ENCODE data around the gene CDNF.

DNA sequence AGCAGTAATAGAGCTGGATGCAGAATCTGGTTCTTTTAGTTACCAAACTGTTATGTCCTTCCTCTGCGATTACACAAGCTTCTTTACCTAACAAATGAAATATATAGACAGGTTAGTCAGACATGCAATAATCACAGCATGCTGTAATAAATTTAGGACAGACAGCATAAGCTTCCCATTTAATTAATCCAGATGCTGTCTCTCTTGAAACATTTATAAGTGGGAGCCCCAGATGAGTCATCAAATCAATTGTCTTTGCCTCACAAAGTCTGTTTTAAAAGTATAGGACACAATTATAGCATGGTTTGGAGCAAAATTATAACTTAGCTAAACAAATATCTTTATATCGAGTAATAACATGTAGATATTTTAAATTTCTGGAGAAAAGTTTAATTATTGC, 1.6 kb downstream of the CDNF start:
- TF ChIP-seq RAD21 (IDR thresholded peaks at IDR 0.05) = no peak
- TF ChIP-seq, protein P1, sequence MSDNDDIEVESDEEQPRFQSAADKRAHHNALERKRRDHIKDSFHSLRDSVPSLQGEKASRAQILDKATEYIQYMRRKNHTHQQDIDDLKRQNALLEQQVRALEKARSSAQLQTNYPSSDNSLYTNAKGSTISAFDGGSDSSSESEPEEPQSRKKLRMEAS (IDR thresholded peaks at IDR 0.05) = no peak
- no peak for TF ChIP-seq YY1 (IDR thresholded peaks at IDR 0.05)
- TF ChIP-seq, protein P2, sequence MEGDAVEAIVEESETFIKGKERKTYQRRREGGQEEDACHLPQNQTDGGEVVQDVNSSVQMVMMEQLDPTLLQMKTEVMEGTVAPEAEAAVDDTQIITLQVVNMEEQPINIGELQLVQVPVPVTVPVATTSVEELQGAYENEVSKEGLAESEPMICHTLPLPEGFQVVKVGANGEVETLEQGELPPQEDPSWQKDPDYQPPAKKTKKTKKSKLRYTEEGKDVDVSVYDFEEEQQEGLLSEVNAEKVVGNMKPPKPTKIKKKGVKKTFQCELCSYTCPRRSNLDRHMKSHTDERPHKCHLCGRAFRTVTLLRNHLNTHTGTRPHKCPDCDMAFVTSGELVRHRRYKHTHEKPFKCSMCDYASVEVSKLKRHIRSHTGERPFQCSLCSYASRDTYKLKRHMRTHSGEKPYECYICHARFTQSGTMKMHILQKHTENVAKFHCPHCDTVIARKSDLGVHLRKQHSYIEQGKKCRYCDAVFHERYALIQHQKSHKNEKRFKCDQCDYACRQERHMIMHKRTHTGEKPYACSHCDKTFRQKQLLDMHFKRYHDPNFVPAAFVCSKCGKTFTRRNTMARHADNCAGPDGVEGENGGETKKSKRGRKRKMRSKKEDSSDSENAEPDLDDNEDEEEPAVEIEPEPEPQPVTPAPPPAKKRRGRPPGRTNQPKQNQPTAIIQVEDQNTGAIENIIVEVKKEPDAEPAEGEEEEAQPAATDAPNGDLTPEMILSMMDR (IDR thresholded peaks at IDR 0.05; ENCODE audit: low read depth, low read length, missing input control) = no peak
- TF ChIP-seq, protein P3, sequence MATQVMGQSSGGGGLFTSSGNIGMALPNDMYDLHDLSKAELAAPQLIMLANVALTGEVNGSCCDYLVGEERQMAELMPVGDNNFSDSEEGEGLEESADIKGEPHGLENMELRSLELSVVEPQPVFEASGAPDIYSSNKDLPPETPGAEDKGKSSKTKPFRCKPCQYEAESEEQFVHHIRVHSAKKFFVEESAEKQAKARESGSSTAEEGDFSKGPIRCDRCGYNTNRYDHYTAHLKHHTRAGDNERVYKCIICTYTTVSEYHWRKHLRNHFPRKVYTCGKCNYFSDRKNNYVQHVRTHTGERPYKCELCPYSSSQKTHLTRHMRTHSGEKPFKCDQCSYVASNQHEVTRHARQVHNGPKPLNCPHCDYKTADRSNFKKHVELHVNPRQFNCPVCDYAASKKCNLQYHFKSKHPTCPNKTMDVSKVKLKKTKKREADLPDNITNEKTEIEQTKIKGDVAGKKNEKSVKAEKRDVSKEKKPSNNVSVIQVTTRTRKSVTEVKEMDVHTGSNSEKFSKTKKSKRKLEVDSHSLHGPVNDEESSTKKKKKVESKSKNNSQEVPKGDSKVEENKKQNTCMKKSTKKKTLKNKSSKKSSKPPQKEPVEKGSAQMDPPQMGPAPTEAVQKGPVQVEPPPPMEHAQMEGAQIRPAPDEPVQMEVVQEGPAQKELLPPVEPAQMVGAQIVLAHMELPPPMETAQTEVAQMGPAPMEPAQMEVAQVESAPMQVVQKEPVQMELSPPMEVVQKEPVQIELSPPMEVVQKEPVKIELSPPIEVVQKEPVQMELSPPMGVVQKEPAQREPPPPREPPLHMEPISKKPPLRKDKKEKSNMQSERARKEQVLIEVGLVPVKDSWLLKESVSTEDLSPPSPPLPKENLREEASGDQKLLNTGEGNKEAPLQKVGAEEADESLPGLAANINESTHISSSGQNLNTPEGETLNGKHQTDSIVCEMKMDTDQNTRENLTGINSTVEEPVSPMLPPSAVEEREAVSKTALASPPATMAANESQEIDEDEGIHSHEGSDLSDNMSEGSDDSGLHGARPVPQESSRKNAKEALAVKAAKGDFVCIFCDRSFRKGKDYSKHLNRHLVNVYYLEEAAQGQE (IDR thresholded peaks at IDR 0.05) = no peak
- no peak for TF ChIP-seq EGR1 (IDR thresholded peaks at IDR 0.05; ENCODE audit: low read depth in 2 of 2)
- no peak for TF ChIP-seq HNF4A (conservative IDR thresholded peaks at IDR 0.05)
- TF ChIP-seq TAF1 (conservative IDR thresholded peaks at IDR 0.05) = no peak
- TF ChIP-seq JUND (IDR thresholded peaks at IDR 0.05) = no peak
- no peak for TF ChIP-seq RXRA (IDR thresholded peaks at IDR 0.05)
- no peak for TF ChIP-seq FOXA1 (IDR thresholded peaks at IDR 0.05)
- TF ChIP-seq SP1 (IDR thresholded peaks at IDR 0.05) = no peak
- TF ChIP-seq, protein P4, sequence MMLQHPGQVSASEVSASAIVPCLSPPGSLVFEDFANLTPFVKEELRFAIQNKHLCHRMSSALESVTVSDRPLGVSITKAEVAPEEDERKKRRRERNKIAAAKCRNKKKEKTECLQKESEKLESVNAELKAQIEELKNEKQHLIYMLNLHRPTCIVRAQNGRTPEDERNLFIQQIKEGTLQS (IDR thresholded peaks at IDR 0.05) = no peak
- no peak for TF ChIP-seq GABPA (IDR thresholded peaks at IDR 0.05 in 1 of 2, conservative IDR thresholded peaks at IDR 0.05 in 1 of 2)
